HG02798 (cell line): ENCODE results near the gene APPL2.

Source experiments
- ATAC-seq: cut with Tn5 transposase; IDR thresholded peaks from one replicate; pipeline ENCODE4 v1.9.1; 2021; ENCODE audit warnings: mild to moderate bottlenecking; ENCODE audit not compliant: unreplicated experiment, poor library complexity

Gene APPL2

GRCh38 chr12:105224399-105224798 is 11.6 kb downstream of the APPL2 start:
- no peak for ATAC-seq

DNA sequence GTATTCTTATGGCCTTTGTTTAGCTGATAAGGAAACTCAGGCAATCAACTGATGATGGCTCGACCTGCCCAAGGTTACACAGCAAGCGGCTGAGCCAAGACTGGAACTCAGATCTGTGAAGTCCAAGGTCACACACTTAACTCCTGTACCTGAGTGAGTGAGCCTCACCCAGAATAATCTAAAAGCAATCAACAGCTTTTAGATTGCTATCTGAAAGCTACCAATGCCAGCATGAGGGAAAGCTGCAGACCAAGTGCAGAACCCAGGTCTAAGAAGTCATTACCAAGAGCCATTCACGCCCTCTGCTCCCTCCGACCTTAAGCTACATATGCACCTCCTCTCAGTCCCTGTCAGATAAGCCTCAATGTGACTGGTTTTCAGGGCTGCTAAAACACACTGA is 12.1 kb downstream of the APPL2 start:
- no peak for ATAC-seq

DNA sequence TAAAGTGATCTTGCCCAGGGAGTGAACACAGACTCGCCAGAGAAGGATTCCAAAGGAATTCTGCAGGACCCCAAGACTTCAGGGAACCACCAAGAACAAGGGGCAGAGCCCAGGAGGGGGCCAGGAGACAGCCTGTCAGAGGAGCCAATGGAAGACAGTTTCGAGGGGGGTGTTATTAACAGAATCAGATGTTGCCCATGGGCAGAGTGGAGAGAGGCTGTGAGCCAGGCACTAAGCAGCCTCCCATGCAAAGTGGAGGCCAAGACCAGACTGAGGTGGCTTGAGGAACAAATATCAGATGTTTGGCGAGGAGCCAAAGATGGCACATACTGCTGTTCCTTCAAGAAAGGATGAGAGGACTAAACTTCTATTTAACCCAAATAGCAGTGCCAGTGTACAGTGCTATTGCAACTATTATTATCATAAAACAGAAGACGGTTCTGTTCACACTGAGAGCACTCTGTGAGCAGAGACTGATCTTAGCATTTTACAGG is 12.6 kb downstream of the APPL2 start:
- ATAC-seq: no peak

DNA sequence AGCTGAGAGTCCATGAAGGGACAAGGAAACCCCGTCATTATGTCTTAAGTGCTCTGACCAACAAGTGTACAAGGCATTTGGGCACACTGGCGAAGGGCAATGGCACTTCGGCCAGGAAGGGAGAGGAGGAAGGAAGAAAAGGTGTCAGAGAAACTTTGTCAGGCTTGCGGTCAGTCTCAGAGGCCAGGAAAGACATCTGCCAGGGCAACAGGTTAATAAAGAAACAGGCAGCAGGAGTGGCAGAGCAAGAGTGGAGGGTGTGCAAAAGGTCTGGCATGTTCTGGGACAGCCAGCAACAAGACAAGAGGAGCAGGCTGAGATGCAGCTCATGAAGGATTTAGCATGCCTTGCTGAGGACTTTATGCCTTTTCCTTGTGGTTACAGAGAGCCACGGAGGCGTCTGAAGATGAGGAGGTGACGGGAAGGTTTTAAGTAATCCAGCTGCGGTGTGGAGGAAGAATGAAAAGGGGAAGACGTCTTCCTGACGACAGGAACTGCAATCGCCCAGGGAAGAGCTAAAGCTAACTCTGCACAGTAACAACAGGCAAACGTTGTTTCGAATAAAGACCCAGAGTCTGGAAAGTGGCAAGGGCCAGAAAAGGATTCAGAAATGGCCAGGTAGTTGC is 13.1 kb downstream of the APPL2 start:
- no peak for ATAC-seq

- no peak for ATAC-seq
Observed at GRCh38 chr12:105222284-105222655, 13.7 kb downstream of the APPL2 start.

- no peak for ATAC-seq
Observed at GRCh38 chr12:105221583-105222283, 14.2 kb downstream of the APPL2 start.

GRCh38 chr12:105220929-105221290 is 15.1 kb downstream of the APPL2 start:
- ATAC-seq: no peak

GRCh38 chr12:105220150-105220928 is 15.6 kb downstream of the APPL2 start:
- ATAC-seq: no peak

GRCh38 chr12:105219261-105220028 is 16.5 kb downstream of the APPL2 start:
- ATAC-seq: no peak

GRCh38 chr12:105218434-105218833 is 17.5 kb downstream of the APPL2 start:
- ATAC-seq: no peak

DNA sequence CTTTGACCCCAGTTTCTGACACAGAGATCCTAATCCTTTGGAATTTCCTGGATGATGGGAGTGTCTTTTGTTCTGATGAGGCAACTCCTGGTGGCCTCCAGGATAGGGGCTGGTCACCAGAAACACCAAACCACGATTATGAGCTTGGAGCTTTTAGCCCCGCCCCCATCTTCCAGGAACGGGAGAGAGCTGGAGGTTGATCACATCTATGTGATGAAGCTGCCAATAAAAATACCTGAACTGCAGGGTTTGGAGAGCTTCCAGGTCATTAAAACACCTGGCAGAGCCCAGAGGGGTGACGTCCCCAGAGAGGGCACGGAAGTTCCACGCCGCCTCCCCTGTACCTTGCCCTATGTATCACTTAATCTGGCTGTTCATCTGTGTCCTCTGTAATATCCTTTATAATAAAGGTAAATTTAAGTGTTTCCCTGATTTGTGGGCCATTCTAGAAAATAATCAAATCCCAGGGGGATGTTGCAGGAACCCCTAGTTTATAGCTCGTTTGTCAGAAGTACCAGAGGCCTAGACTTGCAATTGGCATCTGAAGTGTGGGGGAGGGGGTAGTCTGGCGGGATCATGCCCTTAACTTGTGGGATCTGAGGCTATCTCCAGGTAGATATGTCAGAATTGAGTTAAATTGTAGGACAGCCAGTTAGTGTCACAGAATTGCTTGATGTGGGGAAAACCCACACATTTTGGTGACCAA is 21.2 kb downstream of the APPL2 start:
- no peak for ATAC-seq

- no peak for ATAC-seq
Observed at GRCh38 chr12:105214148-105214547, 21.8 kb downstream of the APPL2 start.

DNA sequence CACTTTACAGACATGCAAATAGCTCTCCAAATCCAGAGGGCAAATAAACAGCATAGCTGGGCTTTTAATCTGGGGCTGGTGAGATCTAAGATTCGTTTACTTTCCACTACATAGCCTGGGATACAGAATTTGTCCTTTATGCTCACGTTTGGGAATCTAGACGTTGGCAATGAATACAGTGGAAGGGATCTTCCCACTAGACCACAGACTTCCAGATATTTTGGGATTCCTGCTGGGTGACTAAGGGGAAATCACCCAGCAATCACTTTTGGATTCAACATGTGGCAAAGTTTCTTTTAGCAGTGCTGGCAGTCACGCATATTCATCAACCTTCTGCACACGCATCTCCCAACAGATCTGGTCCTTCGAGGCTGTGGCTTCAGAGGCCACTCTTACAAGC is 23.5 kb downstream of the APPL2 start:
- no peak for ATAC-seq

GRCh38 chr12:105209091-105209490 is 26.9 kb downstream of the APPL2 start:
- ATAC-seq: no peak

DNA sequence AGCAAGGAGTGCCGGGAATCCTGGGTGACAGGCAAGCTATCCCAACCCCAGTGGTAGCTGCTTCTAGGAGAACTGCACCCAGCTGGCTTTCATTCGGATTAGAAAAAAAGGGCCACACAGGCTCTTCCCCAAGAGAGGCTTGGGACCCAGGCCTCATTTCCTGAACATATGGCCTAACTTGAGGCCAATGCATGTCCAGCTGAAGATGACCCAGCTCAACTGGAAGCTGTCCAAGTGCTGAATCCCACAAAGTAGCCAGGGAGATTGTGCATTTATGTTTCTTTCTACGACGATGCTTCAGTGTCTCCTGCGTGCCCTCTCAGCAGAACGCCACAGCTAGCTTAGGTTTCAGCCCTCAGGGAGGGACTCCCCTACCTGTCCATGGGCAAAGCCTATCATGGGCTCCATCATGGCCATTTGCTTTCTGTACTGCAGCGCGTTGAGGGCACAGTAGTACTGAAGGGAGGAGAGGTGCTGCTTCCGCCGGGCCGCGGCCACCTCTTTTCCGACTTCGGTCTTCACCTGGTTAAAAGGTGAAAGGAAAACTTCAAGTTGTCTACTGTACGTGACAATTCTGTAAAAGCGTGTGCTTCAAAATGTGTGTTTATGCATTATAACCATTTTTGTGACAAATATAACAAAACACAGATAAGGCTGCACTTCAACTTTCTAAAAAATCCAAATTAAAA is 29.1 kb downstream of the APPL2 start:
- no peak for ATAC-seq

- ATAC-seq: no peak
Observed at GRCh38 chr12:105205322-105206048, 30.5 kb downstream of the APPL2 start.

GRCh38 chr12:105204916-105205315 is 31.1 kb downstream of the APPL2 start:
- no peak for ATAC-seq

- ATAC-seq: no peak
Observed at GRCh38 chr12:105204127-105204526, 31.8 kb downstream of the APPL2 start.

DNA sequence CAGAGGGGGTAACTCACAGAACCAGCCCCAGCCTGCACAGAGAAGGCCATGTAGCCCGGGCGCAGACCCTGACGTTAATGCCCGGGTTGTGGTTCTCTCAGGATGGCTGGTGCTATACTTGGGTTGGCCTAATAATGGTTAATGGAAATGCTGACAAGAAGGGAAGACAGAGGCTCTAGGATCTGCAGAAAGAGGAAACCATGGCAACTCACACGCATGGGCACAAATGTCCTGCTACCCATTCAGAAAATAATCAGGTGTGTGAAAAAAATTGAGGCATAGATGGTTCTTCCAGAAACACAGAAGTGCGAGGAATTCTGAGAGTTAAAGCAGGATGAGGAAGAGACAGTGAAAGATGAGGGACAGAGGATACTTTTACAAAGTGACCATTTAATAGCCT is 33.8 kb downstream of the APPL2 start:
- ATAC-seq: no peak
